LNCaP clone FGC (cell line): ENCODE measurements around the gene PITPNC1.
A peak's percentile ranks its signal among the peaks of the same experiment; 100 is the strongest.

Experiments
- DNase-seq: peaks from one replicate; pipeline ENCODE4 v3.0.0-alpha.2; 2011; ENCODE audit warnings: low read depth
- H3K4me3 ChIP-seq: 2 replicates; pipeline ENCODE4 v1.5.1; 2011; ENCODE audit warnings: mild to moderate bottlenecking, low read depth, low read length, control low read depth
- TF ChIP-seq, protein P1 (sequence below): IDR thresholded peaks from 2 replicates; pipeline ENCODE4 v1.5.1; 2012; ENCODE audit warnings: mild to moderate bottlenecking; ENCODE audit not compliant: control insufficient read depth, insufficient read depth; ENCODE audit errors: extremely low read depth

PITPNC1 gene

DNA sequence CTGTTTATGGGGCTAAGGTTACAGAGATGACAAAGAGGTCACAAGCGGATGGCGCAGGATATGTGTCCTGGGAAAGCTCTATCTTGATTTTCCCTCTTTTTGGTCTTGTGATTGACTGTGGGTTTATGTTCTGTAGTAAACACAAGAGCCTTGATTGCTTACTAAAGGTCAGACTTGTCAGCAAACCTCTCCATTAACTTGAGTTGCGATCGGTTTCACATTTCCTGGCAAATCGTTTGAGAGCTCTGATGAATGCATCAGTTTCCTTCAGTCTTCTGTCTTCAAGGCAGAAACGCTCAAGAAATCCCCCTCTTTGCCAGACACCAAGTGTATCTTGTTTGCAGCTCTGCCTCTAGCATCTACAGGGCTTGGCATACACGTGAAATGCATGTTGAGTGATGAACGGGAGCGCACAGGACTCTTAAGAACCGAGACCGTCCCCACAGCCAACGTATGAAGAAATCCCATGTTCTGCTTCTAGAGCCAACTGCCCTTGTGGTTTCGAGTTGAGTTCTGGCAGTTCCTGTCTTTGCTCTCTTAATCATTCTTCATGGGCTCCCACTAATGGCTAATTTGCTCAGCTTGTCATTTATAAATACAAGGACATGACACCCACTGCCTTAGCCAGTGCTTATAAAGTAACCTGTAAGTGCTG, 143.3 kb downstream of the PITPNC1 start:
- no peak overlapping the region for H3K4me3 ChIP-seq
- no peak for DNase-seq
- TF ChIP-seq, protein P1, sequence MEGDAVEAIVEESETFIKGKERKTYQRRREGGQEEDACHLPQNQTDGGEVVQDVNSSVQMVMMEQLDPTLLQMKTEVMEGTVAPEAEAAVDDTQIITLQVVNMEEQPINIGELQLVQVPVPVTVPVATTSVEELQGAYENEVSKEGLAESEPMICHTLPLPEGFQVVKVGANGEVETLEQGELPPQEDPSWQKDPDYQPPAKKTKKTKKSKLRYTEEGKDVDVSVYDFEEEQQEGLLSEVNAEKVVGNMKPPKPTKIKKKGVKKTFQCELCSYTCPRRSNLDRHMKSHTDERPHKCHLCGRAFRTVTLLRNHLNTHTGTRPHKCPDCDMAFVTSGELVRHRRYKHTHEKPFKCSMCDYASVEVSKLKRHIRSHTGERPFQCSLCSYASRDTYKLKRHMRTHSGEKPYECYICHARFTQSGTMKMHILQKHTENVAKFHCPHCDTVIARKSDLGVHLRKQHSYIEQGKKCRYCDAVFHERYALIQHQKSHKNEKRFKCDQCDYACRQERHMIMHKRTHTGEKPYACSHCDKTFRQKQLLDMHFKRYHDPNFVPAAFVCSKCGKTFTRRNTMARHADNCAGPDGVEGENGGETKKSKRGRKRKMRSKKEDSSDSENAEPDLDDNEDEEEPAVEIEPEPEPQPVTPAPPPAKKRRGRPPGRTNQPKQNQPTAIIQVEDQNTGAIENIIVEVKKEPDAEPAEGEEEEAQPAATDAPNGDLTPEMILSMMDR: no peak

GRCh38 chr17:67520916-67521774, 144.1 kb downstream of the PITPNC1 start:
- H3K4me3 ChIP-seq: no peak overlapping the region
- TF ChIP-seq, protein P1: no peak

DNA sequence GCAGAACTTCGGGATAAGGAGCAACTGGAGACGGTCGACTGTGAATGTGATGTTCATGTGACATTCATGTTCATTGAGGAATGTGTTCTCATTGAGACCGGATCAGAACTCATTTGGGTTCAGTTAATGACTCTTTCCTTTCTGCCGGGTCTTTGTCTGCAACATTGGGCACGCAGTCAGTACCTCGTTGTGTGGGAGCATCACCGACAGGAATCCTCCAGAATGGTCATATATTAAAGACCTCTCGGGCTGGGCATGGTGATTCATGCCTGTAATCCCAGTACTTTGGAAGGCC, 144.6 kb downstream of the PITPNC1 start:
- no peak overlapping the region for H3K4me3 ChIP-seq
- no peak for DNase-seq
- TF ChIP-seq, protein P1: no peak

More at GRCh38 chr17:67520916-67521774, 144.1 kb downstream of the PITPNC1 start:
- DNase-seq: peak; percentile 10

- H3K4me3 ChIP-seq: no peak overlapping the region
- DNase-seq: no peak
- TF ChIP-seq, protein P1: no peak
These were observed 146.0 kb downstream of the PITPNC1 start for GRCh38 chr17:67523101-67523500.

- peak; percentile 8 for DNase-seq
- TF ChIP-seq, protein P1: no peak
- no peak overlapping the region for H3K4me3 ChIP-seq
These were observed 148.4 kb downstream of the PITPNC1 start for GRCh38 chr17:67525239-67526135.

DNA sequence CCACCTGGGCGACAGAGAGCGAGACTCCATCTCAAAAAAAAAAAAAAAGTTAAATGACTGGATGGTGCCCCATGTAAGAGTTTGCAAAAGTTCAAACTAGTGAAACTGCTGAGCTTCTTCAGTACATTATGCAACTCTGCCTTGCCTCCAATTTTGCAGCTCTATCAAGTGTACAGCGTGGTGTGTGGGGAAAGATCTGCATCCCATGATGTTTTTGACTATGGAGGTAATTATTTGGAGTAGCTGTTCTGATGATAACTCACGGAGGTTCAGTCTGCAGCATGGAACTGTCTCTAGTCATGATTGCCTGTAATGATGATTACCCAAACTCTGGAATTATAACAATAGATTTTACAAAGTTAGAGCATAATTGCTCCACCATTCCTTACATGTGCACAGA, 149.6 kb downstream of the PITPNC1 start:
- TF ChIP-seq, protein P1: no peak
- no peak for DNase-seq
- no peak overlapping the region for H3K4me3 ChIP-seq
